GM12878 (cell line): Measurements from ENCODE around the gene PDSS2.

Source experiments
- HDAC2 ChIP-seq: fragments of 200-600 bp; sonication (generic); IDR thresholded peaks from 2 replicates; pipeline ENCODE4 v1.6.1; 2017
- KDM1A ChIP-seq: fragments of 200-600 bp; sonication (generic); IDR thresholded peaks from 2 replicates; pipeline ENCODE4 v1.6.1; 2016; ENCODE audit warnings: borderline replicate concordance
- MTA3 ChIP-seq: IDR thresholded peaks from 2 replicates; pipeline ENCODE4 v1.6.1; 2012; ENCODE audit warnings: low read length, inconsistent platforms, borderline replicate concordance
- NFYA ChIP-seq: IDR thresholded peaks from 2 replicates; pipeline ENCODE4 v1.6.1; 2011; ENCODE audit warnings: low read depth, mild to moderate bottlenecking, low read length, improper control_type of control experiment, borderline replicate concordance
- PKNOX1 ChIP-seq: fragments of 450-650 bp; IDR thresholded peaks from 2 replicates; pipeline ENCODE4 v1.6.1; 2016; ENCODE audit warnings: mild to moderate bottlenecking
- POLR2AphosphoS5 ChIP-seq: IDR thresholded peaks from 2 replicates; pipeline ENCODE4 v1.6.1; 2011; ENCODE audit warnings: mild to moderate bottlenecking, low read length, inconsistent platforms
- REST ChIP-seq: IDR thresholded peaks from 2 replicates; pipeline ENCODE4 v1.6.1; 2012; ENCODE audit warnings: mild to moderate bottlenecking, low read depth, low read length
- RFX5 ChIP-seq: IDR thresholded peaks from 2 replicates; pipeline ENCODE4 v1.6.1; 2011; ENCODE audit warnings: low read depth, low read length, improper control_type of control experiment
- SUPT20H ChIP-seq: IDR thresholded peaks from 2 replicates; pipeline ENCODE4 v1.6.1; 2011; ENCODE audit warnings: low read depth, mild to moderate bottlenecking, low read length, moderate library complexity, borderline replicate concordance; ENCODE audit not compliant: control insufficient read depth
- TBL1XR1 ChIP-seq: IDR thresholded peaks from 2 replicates; pipeline ENCODE4 v1.6.1; 2012; ENCODE audit warnings: low read depth, low read length, improper control_type of control experiment
- ZSCAN29 ChIP-seq: fragments of 450-650 bp; IDR thresholded peaks from 2 replicates; pipeline ENCODE4 v1.6.1; 2017; ENCODE audit warnings: mild to moderate bottlenecking, moderate library complexity
- TF ChIP-seq, protein P1 (sequence below), 3 experiments: IDR thresholded peaks in 2 of 3; conservative IDR thresholded peaks in 1 of 3; 2 replicates each; pipeline ENCODE4 v1.5.1; 2011; ENCODE audit warnings: low read depth in 3 of 3, low read length in 3 of 3, mild to moderate bottlenecking in 3 of 3, control low read depth in 2 of 3, moderate library complexity in 2 of 3, inconsistent platforms in 1 of 3, mixed read lengths in 1 of 3; ENCODE audit not compliant: control insufficient read depth in 2 of 3, insufficient read depth in 1 of 3; ENCODE audit errors: extremely low read depth in 1 of 3
- TF ChIP-seq, protein P2 (sequence below): IDR thresholded peaks from 2 replicates; pipeline ENCODE4 v1.6.1; 2012; ENCODE audit warnings: low read depth, low read length, improper control_type of control experiment

DNA sequence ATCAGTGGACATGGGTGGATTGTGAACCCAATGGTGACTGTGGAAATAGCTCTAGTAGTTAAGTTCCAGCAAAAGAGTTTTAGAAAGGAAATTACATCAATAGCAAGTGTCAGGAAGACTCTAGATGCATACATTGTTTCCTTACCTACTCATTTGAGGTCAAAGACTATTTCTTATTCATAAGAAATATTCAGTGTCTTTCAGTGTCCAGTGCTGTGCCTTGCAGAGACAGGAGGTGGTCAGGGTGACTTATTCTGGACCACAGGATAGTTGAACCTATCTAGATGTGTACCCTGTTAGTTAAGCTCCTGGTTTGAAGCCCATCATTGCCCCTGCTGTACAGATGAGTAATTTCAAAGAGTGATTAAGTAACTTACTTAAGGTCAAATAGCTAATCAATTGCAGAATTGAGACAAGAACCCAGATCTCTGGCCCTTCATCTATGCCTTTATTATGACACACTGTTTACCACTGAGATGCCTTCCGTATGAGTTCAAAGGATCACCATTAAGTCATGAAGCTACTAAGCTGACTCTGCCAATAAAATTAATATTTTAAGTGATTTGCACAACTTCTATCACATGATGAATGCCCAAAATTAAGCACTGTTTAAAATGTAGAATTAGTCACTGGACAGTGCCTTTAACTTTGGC lies 136.1 kb downstream of the PDSS2 start:
- TF ChIP-seq, protein P1, sequence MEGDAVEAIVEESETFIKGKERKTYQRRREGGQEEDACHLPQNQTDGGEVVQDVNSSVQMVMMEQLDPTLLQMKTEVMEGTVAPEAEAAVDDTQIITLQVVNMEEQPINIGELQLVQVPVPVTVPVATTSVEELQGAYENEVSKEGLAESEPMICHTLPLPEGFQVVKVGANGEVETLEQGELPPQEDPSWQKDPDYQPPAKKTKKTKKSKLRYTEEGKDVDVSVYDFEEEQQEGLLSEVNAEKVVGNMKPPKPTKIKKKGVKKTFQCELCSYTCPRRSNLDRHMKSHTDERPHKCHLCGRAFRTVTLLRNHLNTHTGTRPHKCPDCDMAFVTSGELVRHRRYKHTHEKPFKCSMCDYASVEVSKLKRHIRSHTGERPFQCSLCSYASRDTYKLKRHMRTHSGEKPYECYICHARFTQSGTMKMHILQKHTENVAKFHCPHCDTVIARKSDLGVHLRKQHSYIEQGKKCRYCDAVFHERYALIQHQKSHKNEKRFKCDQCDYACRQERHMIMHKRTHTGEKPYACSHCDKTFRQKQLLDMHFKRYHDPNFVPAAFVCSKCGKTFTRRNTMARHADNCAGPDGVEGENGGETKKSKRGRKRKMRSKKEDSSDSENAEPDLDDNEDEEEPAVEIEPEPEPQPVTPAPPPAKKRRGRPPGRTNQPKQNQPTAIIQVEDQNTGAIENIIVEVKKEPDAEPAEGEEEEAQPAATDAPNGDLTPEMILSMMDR (IDR thresholded peaks at IDR 0.05 in 2 of 3, conservative IDR thresholded peaks at IDR 0.05 in 1 of 3; ENCODE audit: control insufficient read depth in 2 of 3, extremely low read depth in 1 of 3, insufficient read depth in 1 of 3, low read depth in 3 of 3, low read length in 3 of 3): no peak
- no peak for TF ChIP-seq RFX5
- no peak for TF ChIP-seq REST
- no peak for TF ChIP-seq POLR2AphosphoS5
- TF ChIP-seq, protein P2, sequence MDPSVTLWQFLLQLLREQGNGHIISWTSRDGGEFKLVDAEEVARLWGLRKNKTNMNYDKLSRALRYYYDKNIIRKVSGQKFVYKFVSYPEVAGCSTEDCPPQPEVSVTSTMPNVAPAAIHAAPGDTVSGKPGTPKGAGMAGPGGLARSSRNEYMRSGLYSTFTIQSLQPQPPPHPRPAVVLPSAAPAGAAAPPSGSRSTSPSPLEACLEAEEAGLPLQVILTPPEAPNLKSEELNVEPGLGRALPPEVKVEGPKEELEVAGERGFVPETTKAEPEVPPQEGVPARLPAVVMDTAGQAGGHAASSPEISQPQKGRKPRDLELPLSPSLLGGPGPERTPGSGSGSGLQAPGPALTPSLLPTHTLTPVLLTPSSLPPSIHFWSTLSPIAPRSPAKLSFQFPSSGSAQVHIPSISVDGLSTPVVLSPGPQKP: no peak
- no peak for TF ChIP-seq KDM1A
- TF ChIP-seq TBL1XR1: no peak
- TF ChIP-seq ZSCAN29: no peak
- TF ChIP-seq MTA3: no peak
- no peak for TF ChIP-seq NFYA
- no peak for TF ChIP-seq HDAC2
- no peak for TF ChIP-seq PKNOX1
- no peak for TF ChIP-seq SUPT20H
